ENCODE data around the gene TMEM183A.
"Not testable (repeated sequence)": the region's sequence is repeated elsewhere in the genome, so short reads cannot be mapped to it uniquely, and the experiment has no call there.

Gene TMEM183A

DNA sequence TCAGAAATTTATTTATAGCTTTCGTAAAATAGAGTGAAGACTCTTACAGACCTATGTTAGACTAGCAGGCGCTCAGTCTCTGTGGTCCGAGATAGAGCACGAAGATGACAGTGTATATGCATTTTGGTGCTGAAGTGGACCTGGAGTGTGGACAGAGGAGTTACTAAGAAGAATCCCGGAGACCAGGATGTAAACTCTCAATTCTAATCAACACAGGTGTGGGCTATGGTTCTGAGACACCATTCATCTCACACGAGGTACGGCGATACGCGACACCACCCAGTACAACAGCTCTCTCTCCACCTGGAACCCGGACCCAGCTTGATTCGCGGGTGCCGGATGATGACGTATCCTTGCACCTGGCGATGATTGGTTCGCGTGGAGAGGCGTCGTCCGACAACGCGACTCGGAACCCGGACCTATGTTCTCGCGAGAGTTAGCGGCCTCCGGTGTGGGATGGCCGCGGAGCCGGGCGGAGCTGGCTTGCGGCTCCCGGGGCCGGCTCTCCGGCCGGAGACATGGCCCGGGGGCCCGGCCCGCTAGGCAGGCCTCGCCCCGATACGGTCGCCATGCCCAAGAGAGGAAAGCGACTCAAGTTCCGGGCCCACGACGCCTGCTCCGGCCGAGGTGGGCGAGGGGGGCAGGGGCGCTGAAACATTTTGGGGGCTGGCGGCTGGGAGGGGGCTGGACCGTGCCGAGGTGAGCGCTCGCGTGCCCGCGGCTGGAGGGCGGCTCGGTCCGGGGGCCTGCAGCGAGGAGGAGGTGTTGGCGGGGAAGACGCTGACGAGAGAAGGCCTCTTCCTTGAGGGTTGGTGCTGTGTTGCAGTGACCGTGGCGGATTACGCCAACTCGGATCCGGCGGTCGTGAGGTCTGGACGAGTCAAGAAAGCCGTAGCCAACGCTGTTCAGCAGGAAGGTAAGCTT is at the start of gene TMEM183A:
TMEM183A (plus strand) TSS at position 427 of the 924 bp plus-strand sequence; CDS start at position 519, 92 bp downstream.
- DNase-seq, result peak; percentile 95

DNA sequence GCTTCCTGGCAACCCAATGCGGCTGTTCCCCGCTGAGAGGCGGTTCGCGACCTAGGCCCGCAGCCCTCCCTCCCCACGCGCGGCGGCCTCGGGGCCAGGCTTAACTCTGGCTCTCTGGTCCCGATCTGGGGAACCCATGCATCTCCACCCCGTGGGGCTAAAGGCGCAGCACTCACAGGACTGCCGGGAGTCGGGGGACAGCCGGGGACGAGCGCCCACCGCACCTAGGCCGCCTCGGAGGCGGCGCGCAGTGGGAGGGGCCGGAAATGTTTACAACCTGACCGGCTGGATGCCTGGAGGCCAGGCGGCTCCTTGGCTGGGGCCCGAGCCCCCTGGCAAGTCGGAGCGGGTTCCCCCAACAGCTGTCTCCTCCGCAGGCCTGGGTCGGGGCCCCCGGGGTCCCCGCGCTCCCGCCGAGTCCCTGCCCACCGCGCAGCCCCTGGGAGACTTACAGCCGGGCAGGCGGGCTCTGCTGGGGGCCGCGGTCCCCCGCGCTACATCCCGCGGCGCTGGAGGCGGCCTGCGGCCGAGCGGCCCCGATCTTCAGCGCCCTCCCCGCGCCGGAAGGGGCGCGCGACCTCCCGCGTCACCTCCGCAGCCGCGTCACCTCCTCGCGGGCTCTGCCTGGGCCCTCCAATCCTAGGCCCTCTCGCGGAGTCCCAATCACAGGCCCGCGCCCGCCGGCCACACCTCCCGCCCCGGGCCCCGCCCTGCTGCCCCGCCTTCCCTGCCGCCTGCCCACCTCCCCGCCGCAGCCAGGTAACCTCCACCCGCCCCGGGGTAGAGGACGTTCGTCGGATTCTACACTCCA is 49.2 kb upstream of the TMEM183A start, which contains the start of gene ADIPOR1:
ADIPOR1 (minus strand) TSS at position 580 of the 811 bp plus-strand sequence. CDS start 7,242 bp downstream, outside the sequence.
- peak; percentile 97 for DNase-seq

DNA sequence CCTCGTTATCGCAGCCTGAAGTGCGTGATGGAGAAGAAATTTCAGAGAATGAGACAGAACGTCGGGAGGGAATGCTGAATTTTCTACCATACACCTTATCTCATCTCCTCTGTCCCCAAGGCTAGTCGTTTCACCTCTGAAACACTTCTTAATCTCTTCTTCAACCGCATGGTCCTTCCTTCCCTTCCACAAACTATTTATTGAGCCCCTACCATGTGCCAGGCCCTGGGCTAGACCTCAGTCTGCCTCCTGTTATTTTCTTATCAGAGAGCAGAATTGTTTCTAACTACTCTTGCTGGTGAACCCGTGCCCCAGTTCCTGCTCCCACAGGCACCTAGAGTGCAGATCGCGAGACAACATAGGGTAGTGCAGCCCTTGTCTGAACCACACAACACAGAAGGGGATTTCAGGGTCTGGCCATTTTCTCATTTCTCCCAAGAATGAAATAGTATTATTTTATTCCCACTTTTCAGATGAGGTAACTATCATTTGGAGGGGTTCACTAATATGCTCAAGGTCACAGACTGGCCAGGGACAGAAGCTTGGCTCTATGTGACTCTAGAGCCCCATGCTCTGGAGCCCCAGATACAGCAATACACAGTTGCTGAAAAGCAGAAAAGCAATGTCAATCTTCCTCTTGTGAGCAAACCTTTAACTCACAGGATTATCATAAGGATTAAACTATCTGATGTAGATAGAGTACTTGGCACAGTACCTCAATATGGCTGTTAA is 48.5 kb upstream of the TMEM183A start:
- DNase-seq, result no peak

DNA sequence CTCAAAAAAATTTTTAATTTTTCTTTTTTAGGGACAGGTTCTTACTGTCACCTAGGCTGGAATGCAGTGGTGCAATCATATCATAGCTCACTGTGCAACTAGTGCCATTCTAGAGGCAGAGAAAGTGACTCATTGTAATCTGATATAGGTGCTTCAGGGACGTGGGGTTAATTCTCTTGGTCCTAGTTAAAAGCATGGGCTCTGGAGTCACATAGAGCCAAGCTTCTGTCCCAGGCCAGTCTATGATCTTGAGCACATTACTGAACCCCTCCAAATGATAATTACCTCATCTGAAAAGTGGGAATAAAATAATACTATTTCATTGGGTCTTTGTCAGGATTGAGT is 47.9 kb upstream of the TMEM183A start:
- no peak for DNase-seq

DNA sequence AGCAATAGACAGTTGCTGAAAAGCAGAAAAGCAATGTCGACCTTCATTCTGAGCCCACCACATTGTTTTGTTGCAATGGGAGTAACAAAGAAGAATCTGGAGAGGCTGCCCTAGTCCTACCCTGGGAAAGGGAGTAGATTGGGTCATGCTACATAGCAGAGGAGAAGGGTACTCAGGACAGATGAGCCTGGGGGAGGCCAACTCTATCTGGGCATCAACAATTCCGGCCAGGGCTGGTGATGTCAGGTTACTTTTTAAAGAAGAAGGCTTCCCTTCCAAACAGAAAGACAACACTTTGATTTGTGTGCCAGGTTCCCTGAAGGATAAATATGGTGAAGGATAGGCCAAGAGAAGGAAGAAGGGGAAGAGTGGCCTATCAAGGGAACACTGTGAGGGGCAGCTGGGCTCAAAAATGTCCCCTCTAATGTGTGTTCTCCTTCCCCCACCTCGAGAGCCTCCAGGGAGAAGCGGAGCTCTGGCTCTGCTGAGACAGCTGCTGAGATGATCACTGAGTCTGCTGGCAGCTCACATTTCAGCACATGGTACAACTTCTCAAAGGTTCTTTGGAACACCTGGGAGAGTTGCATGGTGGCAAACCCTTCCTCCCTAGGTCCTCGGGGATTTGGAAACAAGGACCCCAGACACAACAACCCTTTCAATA is 45.8 kb upstream of the TMEM183A start:
- no peak for DNase-seq

DNA sequence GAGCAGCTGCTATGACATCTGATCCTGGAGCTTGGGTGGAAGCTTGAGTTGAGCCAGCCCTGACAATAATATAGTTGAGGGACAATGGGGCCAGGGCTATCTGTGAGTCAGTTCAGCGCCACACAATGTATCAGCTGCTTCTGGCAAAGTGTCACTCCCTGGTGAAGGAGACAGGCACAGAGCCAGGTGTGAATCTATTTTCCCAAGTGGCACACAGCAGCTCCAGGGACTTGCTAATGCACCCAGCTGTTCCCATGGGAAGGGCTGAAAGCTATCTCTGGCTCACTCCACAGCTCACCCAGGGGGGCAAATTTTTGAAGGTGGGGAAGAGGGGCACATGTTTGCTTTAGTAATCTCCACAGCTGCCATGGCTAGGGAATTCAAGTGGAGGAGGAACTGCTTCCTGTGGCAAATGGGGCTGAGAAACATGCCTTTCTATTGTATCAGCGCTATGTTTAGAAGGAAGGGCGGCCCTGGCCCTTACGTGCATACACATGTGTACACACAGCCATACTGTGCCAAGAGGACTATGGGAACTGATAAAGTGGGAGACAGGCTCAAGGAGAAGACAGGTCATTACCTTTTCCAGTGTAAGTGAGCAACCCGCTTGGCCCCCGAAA is 42.3 kb upstream of the TMEM183A start:
- no peak for DNase-seq

- no peak for DNase-seq
Observed at GRCh38 chr1:202965422-202965821, 41.8 kb upstream of the TMEM183A start.

DNA sequence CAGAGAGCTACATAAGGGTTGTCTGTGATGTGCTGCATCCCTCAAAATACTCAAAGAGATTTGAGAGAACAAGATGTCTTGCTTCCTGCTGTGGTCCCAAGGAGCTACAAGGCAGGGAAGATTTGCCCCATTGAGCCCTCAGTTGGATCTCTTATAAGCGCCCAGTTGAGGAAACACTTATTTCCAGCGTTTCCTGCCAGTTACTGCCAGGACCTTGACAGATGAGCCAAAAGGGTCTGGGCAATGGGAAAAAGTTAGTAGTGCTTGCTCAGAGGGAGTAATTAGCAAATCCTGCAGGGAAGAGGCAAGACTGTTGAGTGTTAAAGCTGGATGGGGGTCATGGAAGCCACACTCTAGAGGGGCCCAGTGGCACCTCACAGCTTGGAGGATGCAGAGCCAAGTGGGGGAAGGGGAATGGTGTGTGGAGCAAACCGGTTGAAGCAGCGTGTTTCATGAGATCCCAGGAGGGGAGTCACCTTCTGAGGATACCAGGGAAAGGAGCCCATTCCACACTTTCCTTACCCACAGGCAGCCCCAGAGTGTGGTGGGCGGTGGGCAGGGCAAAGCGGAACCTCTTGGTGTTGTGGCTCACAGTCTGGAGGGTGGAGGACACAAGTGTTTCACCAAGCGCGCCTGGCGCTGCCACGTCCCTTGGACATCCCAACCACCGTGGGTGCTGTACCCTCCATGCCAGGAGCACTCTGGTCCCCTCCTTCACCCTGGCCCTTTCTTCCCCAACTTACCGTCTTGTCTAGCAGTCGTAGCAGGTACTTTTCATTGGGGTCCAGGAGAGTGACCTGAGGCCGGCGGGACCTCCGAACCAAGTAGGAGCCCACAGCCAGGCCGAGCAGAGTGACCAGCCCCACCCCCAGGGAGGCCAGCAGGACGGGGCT is 40.9 kb upstream of the TMEM183A start:
- no peak for DNase-seq

GRCh38 chr1:202967684-202968281 is 39.4 kb upstream of the TMEM183A start:
- DNase-seq, result no peak

DNA sequence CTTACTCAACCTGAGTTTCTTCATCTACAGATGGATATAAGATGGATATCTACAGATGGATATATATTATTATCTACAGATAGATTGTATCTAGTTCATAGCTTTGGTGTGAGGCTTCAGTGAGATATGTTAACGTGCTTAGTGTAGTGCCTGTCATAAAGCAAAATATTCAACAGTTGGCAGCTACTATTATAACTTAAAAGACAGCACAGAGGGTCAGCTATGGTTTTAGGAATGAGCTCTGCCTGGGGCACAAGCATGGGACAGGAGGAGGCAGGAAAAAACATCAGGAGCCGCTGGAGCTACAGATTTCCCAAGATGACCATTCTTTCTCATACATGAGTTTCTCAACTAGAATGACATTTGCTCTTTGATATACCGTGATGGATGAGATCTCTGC is 38.8 kb upstream of the TMEM183A start:
- DNase-seq, result no peak

- DNase-seq, result no peak
Observed at GRCh38 chr1:202968895-202969295, 38.3 kb upstream of the TMEM183A start.

GRCh38 chr1:202972046-202972445 is 35.1 kb upstream of the TMEM183A start:
- DNase-seq, result no peak

DNA sequence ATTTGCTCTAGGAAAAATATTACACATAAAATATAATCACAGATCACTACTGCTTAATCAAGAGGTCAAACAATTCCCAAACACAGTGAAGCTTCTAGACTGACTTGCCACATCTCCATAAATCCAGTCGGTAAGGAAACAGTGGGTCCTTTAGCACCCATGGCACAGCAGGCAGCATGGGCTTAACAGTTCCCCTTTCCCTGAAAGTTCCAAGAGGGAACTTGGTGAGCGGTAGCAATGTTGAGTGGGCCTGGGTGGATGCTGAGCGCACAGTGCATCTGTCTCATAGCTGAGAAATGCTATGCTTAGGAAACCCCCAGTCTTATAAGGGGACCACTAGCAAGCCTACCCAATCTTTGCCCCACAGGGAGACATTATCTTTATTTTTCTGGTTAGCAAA is 32.3 kb upstream of the TMEM183A start:
- no peak for DNase-seq

GRCh38 chr1:202976633-202977032 is 30.5 kb upstream of the TMEM183A start:
- DNase-seq, result no peak

DNA sequence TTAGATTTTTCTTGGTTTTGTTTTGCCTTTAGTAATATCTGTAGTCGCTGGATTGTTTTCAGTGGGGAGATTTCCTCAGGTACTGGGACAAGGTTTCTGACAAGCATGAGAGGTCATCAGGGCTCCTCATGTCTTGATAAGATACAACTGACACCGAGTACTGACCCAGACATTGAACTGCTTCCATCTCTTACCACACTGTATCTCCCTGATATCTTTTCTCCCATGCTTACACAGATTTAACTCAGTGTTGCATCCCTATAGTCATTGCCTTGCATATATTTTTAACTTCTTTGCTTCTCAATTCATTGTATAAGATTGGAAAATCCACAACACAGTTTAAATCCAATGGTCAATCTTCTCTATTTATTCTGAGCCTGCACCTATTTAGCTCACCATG is 27.7 kb upstream of the TMEM183A start:
- DNase-seq, result no peak

DNA sequence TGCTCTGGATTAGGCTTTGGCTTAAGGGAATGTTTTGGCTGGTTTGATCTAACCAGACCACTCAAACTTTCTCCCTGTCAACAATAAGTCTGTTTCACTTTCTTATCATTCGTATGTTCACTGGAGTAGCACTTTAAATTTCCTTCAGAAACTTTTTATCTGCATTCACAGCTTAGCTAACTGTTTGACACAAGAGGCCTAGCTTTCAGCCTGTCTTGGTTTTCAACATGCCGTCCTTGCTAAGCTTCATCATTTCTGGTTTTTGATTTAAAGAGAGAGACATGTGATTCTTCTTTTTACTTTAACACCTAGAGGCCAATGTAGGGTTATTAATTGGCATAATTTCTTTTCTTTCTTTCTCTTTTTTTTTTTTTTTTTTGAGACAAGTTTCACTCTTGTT is 25.2 kb upstream of the TMEM183A start:
- DNase-seq, result no peak

DNA sequence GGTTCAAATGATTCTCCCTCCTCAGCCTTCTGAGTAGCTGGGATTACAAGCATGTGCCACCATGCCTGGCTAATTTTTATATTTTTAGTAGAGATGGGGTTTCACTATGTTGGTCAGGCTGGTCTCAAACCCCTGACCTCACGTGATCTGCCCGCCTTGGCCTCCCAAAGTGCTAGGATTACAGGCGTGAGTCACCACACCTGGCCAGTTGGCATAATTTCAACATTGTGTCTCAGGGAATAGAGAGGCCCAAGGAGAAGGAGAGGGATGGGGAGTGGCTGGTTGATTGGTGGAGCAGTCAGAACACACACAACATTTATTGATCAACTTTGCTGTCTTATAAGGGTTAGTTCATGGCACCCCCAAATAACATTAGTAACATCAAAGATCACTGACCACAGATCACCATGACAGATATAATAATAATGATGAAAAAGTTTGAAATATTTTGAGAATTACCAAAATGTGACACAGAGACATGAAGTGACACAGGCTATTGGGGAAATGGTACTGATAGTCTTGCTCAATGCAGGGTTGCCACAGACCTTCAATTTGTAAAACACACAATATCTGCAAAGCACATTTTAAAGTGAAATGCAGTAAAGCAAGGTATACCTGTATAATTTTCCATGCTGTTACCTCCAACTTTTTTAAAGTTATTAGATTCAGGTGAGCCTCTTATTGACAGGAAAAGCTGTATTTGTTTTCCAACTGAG is 24.3 kb upstream of the TMEM183A start:
- no peak for DNase-seq

GRCh38 chr1:202986120-202986519 is 21.1 kb upstream of the TMEM183A start:
- not testable (repeated sequence) for DNase-seq

DNA sequence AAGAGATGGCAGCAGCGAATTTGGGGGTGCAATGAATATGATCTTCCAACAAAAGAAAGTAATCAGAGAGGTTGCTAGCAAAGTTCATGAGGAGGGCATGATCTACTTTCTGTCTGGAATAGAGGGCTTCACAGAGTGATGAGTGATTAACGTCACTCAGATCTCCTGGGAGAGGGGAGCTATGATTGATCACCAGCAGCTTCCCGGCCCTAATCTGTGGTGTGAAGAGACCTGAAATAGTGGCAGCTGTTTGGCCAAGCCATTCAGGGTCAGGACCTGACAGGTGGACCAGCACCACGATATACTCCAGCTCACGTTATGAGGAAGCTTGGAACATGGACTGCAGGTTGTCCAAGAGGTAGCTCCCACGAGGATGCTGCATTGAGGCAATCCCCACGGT is 19.9 kb upstream of the TMEM183A start:
- DNase-seq, result no peak
